ENCODE data around the gene SNTG2.

DNA sequence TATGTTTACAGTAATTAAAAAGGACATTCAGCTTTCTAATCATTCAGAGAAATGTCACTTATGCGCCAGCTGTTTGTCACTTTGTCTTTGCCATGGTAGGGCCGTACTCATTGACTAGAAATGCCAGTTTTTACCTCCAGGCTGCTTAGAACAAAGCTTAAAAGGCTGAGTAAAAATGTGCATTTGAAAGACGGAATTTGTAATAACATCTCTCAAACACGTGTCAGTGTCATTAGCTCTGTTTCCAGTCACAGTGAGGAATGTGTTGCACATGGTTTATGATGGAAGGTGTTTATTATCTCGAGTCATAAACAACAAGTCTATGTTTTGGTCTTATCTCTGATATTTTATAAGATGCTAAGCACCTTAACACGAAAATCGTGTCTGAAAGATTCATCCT, 118.2 kb downstream of the SNTG2 start:
- TF ChIP-seq POLR2AphosphoS5 (IDR thresholded peaks at IDR 0.05; ENCODE audit: borderline replicate concordance, low read depth, low read length): no peak
- no peak for TF ChIP-seq EZH2 (IDR thresholded peaks at IDR 0.05)
- no peak for TF ChIP-seq FOXP2 (optimal IDR thresholded peaks at IDR 0.05; ENCODE audit: control extremely low read depth, extremely low read length, insufficient read depth)
